Measurements from ENCODE around the gene ARHGEF40. TPM values are rescaled to one million over a fixed set of nuclear protein-coding genes. Genes with fewer than 3 reads are reported as not detected.

ARHGEF40 gene
- total RNA-seq, 2 experiments from 2014 or later, result 0.53 to 0.83 TPM

DNA sequence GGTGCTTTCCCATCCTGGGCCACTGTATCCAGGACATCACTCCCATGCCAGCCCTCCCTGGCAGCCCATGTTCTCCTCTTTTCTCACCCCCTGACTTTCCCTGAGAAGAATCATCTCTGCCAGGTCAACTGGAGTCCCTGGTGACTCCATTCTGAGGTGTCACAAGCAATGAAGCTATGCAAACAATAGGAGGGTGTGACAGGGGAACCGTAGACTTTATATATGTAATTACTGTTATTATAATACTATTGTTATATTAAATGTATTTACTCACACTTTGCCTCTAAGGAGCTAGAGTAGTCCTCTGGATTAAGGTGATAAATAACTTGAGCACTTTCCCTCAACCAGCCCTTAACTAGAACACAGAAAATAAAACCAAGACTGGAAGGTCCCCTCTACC is 19.2 kb downstream of the ARHGEF40 start:
- ChIA-PET CTCF (interaction anchor here (0.8 to 5.8 kb wide), 14 partner anchors 9 to 118 kb away, joined by 3 to 117 read pairs (median 6); partner anchors contain the start of genes ARHGEF40, TMEM253 and TPPP2), POLR2A (interaction anchor here (0.9 to 1.2 kb wide), 2 partner anchors 14 to 20 kb away, joined by 3 to 4 read pairs; no protein-coding TSS in a partner anchor)
- Mint-ChIP-seq H3K9me3 (ENCODE audit: insufficient read depth) (no peaks in the 10 kb centered on the region), H3K4me3 (no peak overlapping the region), H3K4me1 (ENCODE audit: low read depth) (peaks cover 39% of the 10 kb centered on the region), H3K27ac (no peak overlapping the region), H3K27me3 (ENCODE audit: low read depth) (peaks cover 12% of the 10 kb centered on the region), H3K36me3 (ENCODE audit: low read depth) (no peaks in the 10 kb centered on the region)
- ATAC-seq (no peak), DNase-seq (no peak)

DNA sequence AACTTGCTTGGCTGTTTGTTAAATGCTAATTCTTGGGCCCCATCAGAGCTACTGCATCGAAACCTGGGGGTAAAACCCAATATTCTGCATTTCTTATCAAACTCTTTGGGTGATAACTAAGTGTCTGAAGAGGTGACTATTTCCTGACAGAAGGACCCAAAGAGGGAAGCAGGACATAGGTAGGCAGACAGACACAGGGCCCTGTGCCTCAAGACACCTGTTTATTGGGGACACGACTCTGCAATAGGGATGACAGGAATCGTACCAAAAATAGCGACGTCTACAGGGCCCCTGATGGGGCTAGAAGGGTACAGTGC is 19.7 kb downstream of the ARHGEF40 start:
- ChIA-PET CTCF (interaction anchor here (0.8 to 5.8 kb wide), 13 partner anchors 8 to 98 kb away, joined by 3 to 117 read pairs (median 6); partner anchors contain the start of genes ARHGEF40, TMEM253 and TPPP2), POLR2A (interaction anchor here (0.9 kb wide), 1 partner anchor 20 kb away, joined by 4 read pairs; no protein-coding TSS in a partner anchor)
- Mint-ChIP-seq H3K36me3 (ENCODE audit: low read depth) (no peaks in the 10 kb centered on the region), H3K27ac (no peak overlapping the region), H3K4me1 (ENCODE audit: low read depth) (peaks cover 39% of the 10 kb centered on the region), H3K4me3 (no peak overlapping the region), H3K27me3 (ENCODE audit: low read depth) (peaks cover 12% of the 10 kb centered on the region), H3K9me3 (ENCODE audit: insufficient read depth) (no peaks in the 10 kb centered on the region)
- ATAC-seq (no peak), DNase-seq (no peak)

DNA sequence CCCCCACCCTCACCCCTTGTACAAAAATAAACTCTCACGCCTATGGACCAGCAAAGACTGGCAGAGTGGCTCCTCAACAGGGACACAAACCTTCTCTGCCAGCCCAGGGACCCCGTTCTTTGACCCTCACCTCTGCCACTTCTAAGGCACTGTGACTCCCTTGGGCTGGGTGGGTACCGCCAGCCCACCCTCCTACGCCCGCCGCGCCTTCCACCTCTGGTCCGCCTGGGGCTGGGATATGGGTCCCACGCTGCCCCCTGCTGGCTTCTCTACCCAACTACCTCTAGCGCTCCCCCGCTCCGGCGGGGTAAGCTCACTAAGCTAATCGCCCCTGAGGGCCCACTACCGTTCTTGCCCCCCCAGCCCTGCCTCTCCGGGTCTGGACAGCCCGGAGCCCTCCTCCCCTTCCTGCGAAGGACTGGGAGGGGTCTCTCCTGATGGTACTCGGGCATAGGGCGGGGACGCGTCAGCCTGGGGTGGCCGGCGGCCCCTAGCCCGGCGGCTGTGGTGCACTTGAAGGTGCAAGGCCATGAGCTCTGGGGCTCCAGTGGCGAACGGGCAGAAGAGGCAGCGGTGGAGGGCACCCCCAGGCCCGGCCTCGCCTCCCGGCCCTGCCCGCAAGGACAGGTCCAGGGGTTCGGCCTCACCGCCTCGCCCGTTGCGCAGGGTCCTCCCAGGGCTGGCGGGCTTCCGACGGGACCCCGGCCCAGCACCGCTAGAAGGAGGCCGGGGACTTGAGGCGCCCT is 20.3 kb downstream of the ARHGEF40 start:
- Mint-ChIP-seq H3K4me1 (ENCODE audit: low read depth) (peaks cover 39% of the 10 kb centered on the region), H3K36me3 (ENCODE audit: low read depth) (no peaks in the 10 kb centered on the region), H3K9me3 (ENCODE audit: insufficient read depth) (no peaks in the 10 kb centered on the region), H3K4me3 (no peak overlapping the region), H3K27ac (no peak overlapping the region), H3K27me3 (ENCODE audit: low read depth) (peaks cover 12% of the 10 kb centered on the region)
- CTCF ChIA-PET, result interaction anchor here (0.8 to 5.8 kb wide), 9 partner anchors 13 to 99 kb away, joined by 4 to 117 read pairs (median 10); partner anchors contain the start of genes ARHGEF40 and TMEM253
- DNase-seq, result peak; percentile 47
- POLR2A ChIA-PET, result no interaction called here
- no peak for ATAC-seq

DNA sequence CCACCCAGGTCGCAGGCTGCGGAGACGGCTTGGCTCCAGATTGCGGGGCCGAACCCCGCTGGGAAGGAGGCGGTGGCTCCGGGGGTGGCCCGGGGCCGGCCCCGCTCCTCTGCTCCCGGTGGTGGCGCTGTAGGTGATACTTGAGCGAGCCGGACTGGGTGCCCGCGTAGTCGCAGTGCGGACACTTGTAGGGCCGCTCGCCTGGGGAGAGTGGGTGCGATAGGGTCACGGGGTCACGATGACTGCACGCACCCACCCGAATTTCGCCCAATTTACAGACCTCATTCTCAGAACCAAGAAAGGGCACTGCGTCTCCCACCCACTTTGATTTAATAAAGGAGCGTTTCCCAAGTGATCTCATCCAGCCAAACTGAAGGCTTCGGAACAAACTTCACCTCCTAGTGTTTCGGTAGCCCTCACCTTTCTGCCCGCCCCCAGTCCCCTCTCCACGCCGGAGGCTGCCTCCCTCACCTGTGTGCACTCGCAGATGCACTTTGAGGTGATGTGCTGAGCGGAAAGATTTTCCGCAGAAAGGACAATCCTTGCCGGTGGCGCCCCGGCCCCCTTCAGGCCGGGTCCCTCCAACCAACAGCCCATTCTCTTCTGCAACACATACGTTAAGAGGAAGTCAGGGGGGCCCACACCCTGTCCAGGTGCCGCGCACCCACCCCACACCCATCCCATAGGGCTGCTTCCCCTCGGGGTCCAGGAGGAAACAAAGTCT is 21.0 kb downstream of the ARHGEF40 start:
- ATAC-seq (no peak), DNase-seq (no peak)
- peaks cover 36% of the 10 kb centered on the region for H3K4me1 Mint-ChIP-seq (ENCODE audit: low read depth)
- no peak overlapping the region for H3K27ac Mint-ChIP-seq
- no peaks in the 10 kb centered on the region for H3K36me3 Mint-ChIP-seq (ENCODE audit: low read depth)
- H3K9me3 Mint-ChIP-seq (ENCODE audit: insufficient read depth), result no peaks in the 10 kb centered on the region
- POLR2A ChIA-PET, result interaction anchor here (1.4 kb wide), 1 partner anchor 14 kb away, joined by 3 read pairs; no protein-coding TSS in a partner anchor
- H3K4me3 Mint-ChIP-seq, result no peak overlapping the region
- CTCF ChIA-PET, result interaction anchor here (1.4 to 7.0 kb wide), 11 partner anchors 13 to 99 kb away, joined by 4 to 225 read pairs (median 53); partner anchors contain the start of gene TMEM253
- peaks cover 13% of the 10 kb centered on the region for H3K27me3 Mint-ChIP-seq (ENCODE audit: low read depth)

DNA sequence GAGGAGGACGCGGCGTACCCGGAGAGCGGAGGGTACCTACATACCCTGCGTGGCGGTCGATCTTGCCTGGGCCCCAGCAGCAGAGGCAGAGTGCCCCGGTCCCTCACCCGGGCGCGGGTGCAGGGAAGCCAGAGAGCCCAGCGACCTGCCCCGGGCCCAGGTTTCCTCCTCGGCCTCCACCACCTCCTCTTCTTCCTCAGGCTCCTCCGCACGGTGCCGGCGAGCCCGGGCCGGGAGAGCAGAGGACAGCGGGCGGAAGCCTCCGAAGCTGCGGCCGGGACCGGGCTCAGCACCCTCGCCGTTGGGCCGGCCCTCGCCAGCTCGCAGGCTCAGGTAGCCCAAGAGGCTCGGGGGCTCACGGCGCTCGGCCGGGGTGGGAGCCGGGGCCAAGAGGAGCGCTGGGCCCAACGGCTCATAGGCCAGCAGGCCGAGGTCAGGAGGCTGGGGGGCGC is 21.7 kb downstream of the ARHGEF40 start:
- ATAC-seq (no peak), DNase-seq (no peak)
- H3K27ac Mint-ChIP-seq, result no peak overlapping the region
- H3K36me3 Mint-ChIP-seq (ENCODE audit: low read depth), result no peaks in the 10 kb centered on the region
- ChIA-PET POLR2A (interaction anchor here (1.0 to 1.4 kb wide), 2 partner anchors 13 to 24 kb away, joined by 3 read pairs; no protein-coding TSS in a partner anchor), CTCF (interaction anchor here (0.9 to 7.0 kb wide), 15 partner anchors 8 to 103 kb away, joined by 3 to 225 read pairs (median 5); partner anchors contain the start of gene TMEM253)
- H3K4me3 Mint-ChIP-seq, result no peak overlapping the region
- H3K27me3 Mint-ChIP-seq (ENCODE audit: low read depth), result peaks cover 21% of the 10 kb centered on the region
- H3K4me1 Mint-ChIP-seq (ENCODE audit: low read depth), result peaks cover 31% of the 10 kb centered on the region
- H3K9me3 Mint-ChIP-seq (ENCODE audit: insufficient read depth), result no peaks in the 10 kb centered on the region

DNA sequence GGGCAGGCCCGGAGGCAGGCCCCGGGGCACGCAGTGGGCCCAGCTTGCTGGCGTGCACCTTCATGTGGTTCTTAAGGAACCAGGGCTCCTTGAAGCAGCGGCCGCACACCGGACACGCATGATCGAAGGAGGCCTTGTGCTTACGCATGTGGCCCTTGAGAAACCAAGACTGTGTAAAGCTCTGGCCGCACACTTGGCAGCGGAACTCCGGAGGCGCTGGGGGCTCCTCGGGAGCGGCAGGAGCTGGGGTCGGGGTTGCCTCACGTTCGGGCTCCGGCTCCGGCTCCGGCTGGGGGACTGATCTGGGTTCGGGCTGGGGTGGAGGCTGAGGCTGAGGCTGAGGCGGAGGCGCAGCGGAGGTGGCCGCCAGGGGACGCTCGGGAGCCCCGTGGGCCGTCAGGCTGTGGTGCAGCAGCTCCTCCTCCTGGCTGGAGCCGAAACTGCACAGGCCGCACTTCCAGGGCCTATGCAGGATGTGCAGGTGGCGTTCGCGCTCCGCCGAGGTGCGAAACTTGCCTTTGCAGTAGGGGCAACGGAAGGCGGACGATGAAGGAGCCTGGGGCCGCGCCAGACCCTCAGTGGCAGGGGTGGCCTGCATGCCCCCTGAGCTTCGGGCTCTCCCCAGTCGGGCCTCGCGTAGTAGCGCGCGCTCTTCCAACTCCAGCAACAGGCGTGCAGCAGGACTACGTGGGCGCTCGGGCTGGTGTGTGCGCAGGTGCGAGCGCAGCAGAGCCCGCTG is 22.3 kb downstream of the ARHGEF40 start:
- Mint-ChIP-seq H3K4me3 (no peak overlapping the region), H3K27me3 (ENCODE audit: low read depth) (peaks cover 27% of the 10 kb centered on the region), H3K36me3 (ENCODE audit: low read depth) (no peaks in the 10 kb centered on the region), H3K27ac (no peak overlapping the region), H3K4me1 (ENCODE audit: low read depth) (peaks cover 25% of the 10 kb centered on the region), H3K9me3 (ENCODE audit: insufficient read depth) (no peaks in the 10 kb centered on the region)
- ChIA-PET POLR2A (interaction anchor here (1.0 to 1.4 kb wide), 2 partner anchors 13 to 24 kb away, joined by 3 read pairs; no protein-coding TSS in a partner anchor), CTCF (interaction anchor here (0.8 to 7.0 kb wide), 16 partner anchors 9 to 103 kb away, joined by 3 to 225 read pairs (median 5); partner anchors contain the start of gene TMEM253)
- DNase-seq (peak; percentile 92), ATAC-seq (peak; percentile 70)

DNA sequence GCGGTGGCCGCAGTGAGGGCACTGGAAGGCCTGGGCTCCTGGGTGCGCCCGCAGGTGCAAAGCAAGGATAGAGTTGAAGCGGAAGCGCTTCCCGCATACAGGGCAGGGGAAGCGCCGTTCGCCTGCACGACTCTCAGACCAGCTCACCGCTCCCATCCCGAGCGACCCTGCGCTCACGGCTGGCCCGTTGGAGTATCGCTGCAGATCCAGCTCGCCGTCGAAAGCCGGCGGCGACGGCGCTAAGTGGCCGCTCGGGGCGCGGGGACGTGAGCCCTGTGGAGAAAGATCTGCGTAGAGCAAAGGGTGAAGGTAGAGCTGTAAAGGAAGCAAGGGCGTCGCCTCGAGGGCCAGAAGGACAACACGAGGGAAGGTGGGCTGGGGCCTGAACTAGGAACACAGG is 22.9 kb downstream of the ARHGEF40 start:
- ChIA-PET POLR2A (interaction anchor here (1.0 kb wide), 1 partner anchor 25 kb away, joined by 3 read pairs; no protein-coding TSS in a partner anchor), CTCF (interaction anchor here (0.8 to 7.0 kb wide), 14 partner anchors 10 to 104 kb away, joined by 3 to 225 read pairs (median 5); partner anchors contain the start of gene TMEM253)
- Mint-ChIP-seq H3K4me1 (ENCODE audit: low read depth) (peaks cover 19% of the 10 kb centered on the region), H3K27ac (no peak overlapping the region), H3K27me3 (ENCODE audit: low read depth) (peaks cover 27% of the 10 kb centered on the region), H3K36me3 (ENCODE audit: low read depth) (no peaks in the 10 kb centered on the region), H3K9me3 (ENCODE audit: insufficient read depth) (no peaks in the 10 kb centered on the region), H3K4me3 (no peak overlapping the region)
- DNase-seq (no peak), ATAC-seq (no peak)

DNA sequence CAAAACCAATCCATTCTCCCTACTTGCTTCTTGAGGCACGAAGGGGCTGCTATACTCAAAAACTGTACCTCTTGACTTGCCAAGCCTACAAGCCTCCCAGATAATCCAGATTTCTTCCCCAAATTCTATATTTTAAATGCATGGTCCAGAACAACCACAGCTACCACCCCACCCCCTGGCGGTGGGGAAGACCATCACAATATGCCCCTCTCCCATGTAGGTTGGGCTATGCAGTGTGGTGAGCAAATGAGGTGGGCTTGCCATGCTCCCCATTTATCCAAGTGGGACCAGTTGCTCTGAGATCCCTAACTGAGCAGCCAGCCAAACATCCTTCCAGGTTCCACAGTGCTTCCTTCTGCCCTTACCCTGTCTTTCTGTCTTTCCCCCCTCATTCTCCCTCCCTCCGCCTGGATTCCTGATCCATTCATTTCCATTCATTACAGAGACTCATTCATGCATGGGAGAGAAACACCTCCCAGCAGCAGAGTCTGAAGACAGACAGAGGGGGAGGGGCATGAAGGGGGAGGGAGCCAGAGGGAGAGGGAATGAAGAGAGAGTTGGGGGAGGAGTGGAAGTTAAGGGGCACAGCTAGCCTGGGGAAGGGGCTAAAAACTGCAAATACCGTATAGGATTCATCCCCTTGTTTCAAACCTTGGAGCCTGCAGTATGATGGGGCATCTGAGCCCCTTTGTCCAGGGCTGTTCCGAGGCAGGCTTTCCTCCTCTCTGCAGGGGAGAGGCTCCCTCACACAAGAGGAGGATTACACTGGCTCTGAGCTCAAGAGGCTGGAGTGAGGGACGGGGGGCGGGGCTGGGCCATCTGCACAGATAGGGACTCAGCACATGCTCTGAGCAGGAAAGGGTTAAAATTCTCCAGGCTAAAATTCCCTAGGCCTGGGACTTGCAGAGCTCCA is 23.9 kb downstream of the ARHGEF40 start:
- DNase-seq, result no peak
- H3K36me3 Mint-ChIP-seq (ENCODE audit: low read depth), result no peaks in the 10 kb centered on the region
- CTCF ChIA-PET, result interaction anchor here (0.7 to 7.0 kb wide), 6 partner anchors 11 to 81 kb away, joined by 3 to 225 read pairs (median 55); partner anchors contain the start of gene TMEM253
- POLR2A ChIA-PET, result interaction anchor here (1.0 kb wide), 1 partner anchor 10 kb away, joined by 5 read pairs; no protein-coding TSS in a partner anchor
- peaks cover 16% of the 10 kb centered on the region for H3K4me1 Mint-ChIP-seq (ENCODE audit: low read depth)
- no peak for ATAC-seq
- no peak overlapping the region for H3K4me3 Mint-ChIP-seq
- no peak overlapping the region for H3K27ac Mint-ChIP-seq
- H3K27me3 Mint-ChIP-seq (ENCODE audit: low read depth), result peaks cover 32% of the 10 kb centered on the region
- no peaks in the 10 kb centered on the region for H3K9me3 Mint-ChIP-seq (ENCODE audit: insufficient read depth)

DNA sequence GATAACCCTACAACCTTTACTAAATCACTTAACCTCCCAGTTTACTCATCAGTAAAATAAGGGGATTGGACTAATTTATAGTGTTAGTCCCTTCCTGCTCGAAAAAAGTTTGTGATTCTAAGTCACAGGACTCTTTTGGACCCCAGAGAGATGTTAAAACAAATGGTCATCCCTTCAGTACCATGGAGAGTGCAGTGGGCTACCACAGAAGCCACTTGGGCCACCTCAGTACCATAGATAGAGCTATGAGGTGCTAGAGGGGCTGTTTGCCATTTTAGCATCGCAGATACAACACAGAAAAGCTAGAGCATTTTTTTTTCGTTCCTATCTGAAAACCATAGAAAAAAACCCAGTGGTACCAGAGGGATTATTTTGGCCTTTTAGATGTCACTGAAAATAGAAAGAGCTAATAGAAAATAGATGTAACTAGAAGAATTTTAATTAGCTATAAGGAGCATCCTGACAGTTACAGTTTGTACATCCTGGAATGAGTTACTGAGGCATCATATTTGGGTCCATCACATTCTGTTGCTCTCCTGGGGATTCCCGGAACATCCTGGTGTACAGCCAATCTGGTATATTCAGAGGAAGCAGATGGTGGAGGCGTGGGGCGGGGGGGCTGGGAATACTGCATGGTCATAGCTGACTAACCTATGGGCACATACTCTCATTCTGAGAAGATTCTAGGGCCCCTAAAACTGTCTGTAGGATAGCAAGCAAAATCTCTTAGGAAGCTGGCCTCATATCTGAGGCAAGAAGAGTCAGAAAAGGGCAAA is 25.5 kb downstream of the ARHGEF40 start:
- ATAC-seq (no peak), DNase-seq (no peak)
- Mint-ChIP-seq H3K27ac (no peak overlapping the region), H3K36me3 (ENCODE audit: low read depth) (no peaks in the 10 kb centered on the region), H3K4me3 (no peak overlapping the region), H3K4me1 (ENCODE audit: low read depth) (peaks cover 20% of the 10 kb centered on the region), H3K9me3 (ENCODE audit: insufficient read depth) (no peaks in the 10 kb centered on the region), H3K27me3 (ENCODE audit: low read depth) (peaks cover 43% of the 10 kb centered on the region)
- ChIA-PET CTCF (interaction anchor here (1.0 to 7.0 kb wide), 6 partner anchors 8 to 82 kb away, joined by 3 to 225 read pairs (median 46); partner anchors contain the start of genes ARHGEF40 and TMEM253), POLR2A (interaction anchor here (0.7 kb wide), 1 partner anchor 415 kb away, joined by 3 read pairs; the partner anchor contains the start of gene METTL3)
